Adrenal gland (tissue), 12 donors: ENCODE data around the gene KRT15. TPM values are rescaled to one million over a fixed set of nuclear protein-coding genes. Genes with fewer than 3 reads are reported as not detected.

ENCODE experiments used
- DNase-seq, 7 donors: peaks; one replicate each; pipeline ENCODE4 v3.0.0-alpha.2; 2019 to 2020
- H3K27ac ChIP-seq, 5 donors: fragments of 200-600 bp; sonication (generic) in 4 of 5; 1 replicate in 3 of 5; 2 replicates in 2 of 5; pipeline versions ENCODE4 v1.5.1 to v1.8.0; 2016 to 2020; ENCODE audit warnings: mild to moderate bottlenecking in 1 of 5
- H3K27me3 ChIP-seq: fragments of 200-600 bp; 2 replicates; pipeline ENCODE4 v1.8.0; 2021
- H3K36me3 ChIP-seq, 2 donors: fragments of 200-600 bp; replicated peaks in 1 of 2; 1 replicate in 1 of 2; 2 replicates in 1 of 2; pipeline versions ENCODE4 v1.5.1 to v1.8.0; 2018 to 2022
- H3K4me1 ChIP-seq, 2 donors: fragments of 200-600 bp; replicated peaks in 1 of 2; 1 replicate in 1 of 2; 2 replicates in 1 of 2; pipeline versions ENCODE4 v1.5.1 to v1.8.0; 2018 to 2021
- H3K4me3 ChIP-seq, 4 donors: fragments of 200-600 bp; sonication (generic) in 3 of 4; one replicate each; pipeline ENCODE4 v1.5.1; 2016 to 2018
- H3K9me3 ChIP-seq, 3 donors: fragments of 200-600 bp; sonication (generic) in 1 of 3; replicated peaks in 1 of 3; 1 replicate in 2 of 3; 2 replicates in 1 of 3; pipeline versions ENCODE4 v1.5.1 to v1.8.0; 2016 to 2021
- POLR2A ChIP-seq, 2 donors: fragments of 450-650 bp; IDR thresholded peaks; one replicate each; pipeline ENCODE4 v1.6.1; 2017; ENCODE audit warnings: antibody characterized with exemption in 2 of 2, mild to moderate bottlenecking in 2 of 2, moderate library complexity in 1 of 2
- WGBS, 4 donors: extraction: QIAGEN DNeasy Blood & Tissue Kit in 2 of 4; methylation state at CpG; one replicate each; pipeline versions ENCODE4 v1.1.5 to v1.1.7; 2013 to 2017; 5-methylcytosine and 5-hydroxymethylcytosine counted together
- intact Hi-C, 2 donors: fragments of 100-400 bp; cut with DNase I; formaldehyde crosslinking; loops; one replicate each; pipeline versions ENCODE4 v1.14.1 to v1.15.0; 2022 to 2023
- polyA plus RNA-seq, 3 donors: library from polyadenylated mRNA; stranded (reverse); fragments of 200-250 nt in 2 of 3; fragments of 350-450 nt in 1 of 3; fragmentation: Illumina TruSeq in 1 of 3; extraction: RNeasy Lipid Tissue Mini Kit (QIAGEN cat#74804) in 1 of 3; gene quantifications; one replicate each; pipeline ENCODE4 v1.2.3, GENCODE V29; 2013 to 2014
- total RNA-seq, 9 donors: library from RNA; depleted of rRNA in 4 of 9; stranded (reverse); fragments of >200 nt in 4 of 9; fragments of 120-200 nt in 1 of 9; fragmentation: NEBNext Ultra II Directional in 1 of 9; extraction: Animal tissue kit (Norgen Biotek cat#: 25700) in 1 of 9; gene quantifications; one replicate each; pipeline versions ENCODE4 v1.1.0 to v1.2.4, GENCODE V29; 2013 to 2023
- TF ChIP-seq, protein P1 (sequence below), 6 experiments: fragments of 450-650 bp in 4 of 6; fragments of 200-600 bp in 2 of 6; sonication (generic) in 1 of 6; IDR thresholded peaks; 1 replicate in 5 of 6; 2 replicates in 1 of 6; pipeline versions ENCODE4 v1.5.1 to v1.8.0; 2016 to 2021; ENCODE audit warnings: antibody characterized with exemption in 6 of 6, mild to moderate bottlenecking in 2 of 6, moderate library complexity in 1 of 6
- donor health status: healthy with polysubstance abuse.
- donor health status: Bipolar disorder and iron deficiency.
- donor health status: DM: yes; HTN: yes; CAD: no.
- donor health status: DM: no; HTN: no; CAD: no.
- donor health status: DM: no; HTN: no; CAD: no.
- donor health status: DM: yes; HTN: yes; CAD: no.

Gene KRT15
- total and polyA plus RNA-seq, 12 donors: 0.18 to 0.88 (median 0.44) TPM; not detected in 8

DNA sequence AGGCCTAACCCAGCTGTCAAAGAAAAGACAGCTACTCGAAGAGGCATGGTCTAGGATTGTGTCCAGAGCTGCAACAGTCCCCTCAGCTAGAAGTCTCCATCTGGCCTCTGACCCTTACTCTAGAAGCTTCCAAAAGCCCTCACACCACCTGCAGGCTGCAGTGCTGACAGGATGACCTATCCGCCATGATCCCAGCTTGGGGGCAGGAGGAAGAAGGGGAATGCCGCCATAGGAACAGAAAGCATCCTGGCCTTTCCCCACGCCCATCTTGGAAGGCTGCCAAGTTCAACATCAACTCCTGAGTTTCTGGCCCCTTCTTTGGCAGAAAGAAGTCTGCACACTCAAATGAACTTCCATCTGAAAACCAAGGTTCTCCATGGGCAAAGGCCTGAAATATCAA is 25.9 kb downstream of the KRT15 start:
- intact Hi-C loops: no loop called here
- TF ChIP-seq, protein P1, sequence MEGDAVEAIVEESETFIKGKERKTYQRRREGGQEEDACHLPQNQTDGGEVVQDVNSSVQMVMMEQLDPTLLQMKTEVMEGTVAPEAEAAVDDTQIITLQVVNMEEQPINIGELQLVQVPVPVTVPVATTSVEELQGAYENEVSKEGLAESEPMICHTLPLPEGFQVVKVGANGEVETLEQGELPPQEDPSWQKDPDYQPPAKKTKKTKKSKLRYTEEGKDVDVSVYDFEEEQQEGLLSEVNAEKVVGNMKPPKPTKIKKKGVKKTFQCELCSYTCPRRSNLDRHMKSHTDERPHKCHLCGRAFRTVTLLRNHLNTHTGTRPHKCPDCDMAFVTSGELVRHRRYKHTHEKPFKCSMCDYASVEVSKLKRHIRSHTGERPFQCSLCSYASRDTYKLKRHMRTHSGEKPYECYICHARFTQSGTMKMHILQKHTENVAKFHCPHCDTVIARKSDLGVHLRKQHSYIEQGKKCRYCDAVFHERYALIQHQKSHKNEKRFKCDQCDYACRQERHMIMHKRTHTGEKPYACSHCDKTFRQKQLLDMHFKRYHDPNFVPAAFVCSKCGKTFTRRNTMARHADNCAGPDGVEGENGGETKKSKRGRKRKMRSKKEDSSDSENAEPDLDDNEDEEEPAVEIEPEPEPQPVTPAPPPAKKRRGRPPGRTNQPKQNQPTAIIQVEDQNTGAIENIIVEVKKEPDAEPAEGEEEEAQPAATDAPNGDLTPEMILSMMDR (IDR thresholded peaks at IDR 0.05): no peak
- no peak for TF ChIP-seq POLR2A (IDR thresholded peaks at IDR 0.05)
- H3K36me3 ChIP-seq: no peaks in the 10 kb centered on the region
- H3K27me3 ChIP-seq: no peaks in the 10 kb centered on the region
- H3K9me3 ChIP-seq: no peaks in the 10 kb centered on the region
- WGBS, 4 donors: 12 to 36% (median 28%) methylated on average over 3 to 4 of the region's 4 CpGs
- no peak overlapping the region for H3K4me3 ChIP-seq
- H3K27ac ChIP-seq: peak overlapping the region in 2 of 5 donors; percentile 65 to 70
- peak in 4 of 7 donors; percentile 29 to 39 (median 34) for DNase-seq
- peaks cover 0 to 6% of the 10 kb centered on the region in 2 donors for H3K4me1 ChIP-seq

DNA sequence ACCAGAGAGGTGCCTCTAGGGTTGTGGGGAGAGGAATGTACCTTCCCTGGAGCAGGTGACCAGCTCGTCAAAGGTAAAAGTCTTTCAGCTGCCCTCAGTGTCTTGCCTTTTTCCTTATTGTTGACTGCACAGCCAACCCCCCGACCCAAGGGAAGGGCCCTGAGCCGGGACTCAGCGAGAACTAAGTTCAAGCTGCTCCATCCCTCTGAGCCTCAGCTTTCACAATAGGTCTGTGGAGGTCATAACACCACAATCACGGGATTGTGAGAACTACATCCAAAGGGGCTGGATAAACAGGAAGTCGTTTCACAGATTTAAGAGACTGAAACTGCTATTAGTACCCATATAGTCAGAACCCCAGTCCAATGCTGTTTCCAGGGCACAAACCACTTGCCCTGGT is 26.3 kb downstream of the KRT15 start:
- H3K27ac ChIP-seq: peak overlapping the region in 2 of 5 donors; percentile 65 to 70
- WGBS, 4 donors: 16 to 71% (median 44%) methylated on average over 3 to 6 of the region's 6 CpGs
- H3K9me3 ChIP-seq: no peaks in the 10 kb centered on the region
- no peaks in the 10 kb centered on the region for H3K27me3 ChIP-seq
- H3K4me1 ChIP-seq: peaks cover 0 to 6% of the 10 kb centered on the region in 2 donors
- no peak overlapping the region for H3K4me3 ChIP-seq
- intact Hi-C loops: no loop called here
- H3K36me3 ChIP-seq: no peaks in the 10 kb centered on the region
- TF ChIP-seq POLR2A (IDR thresholded peaks at IDR 0.05): no peak
- TF ChIP-seq, protein P1 (IDR thresholded peaks at IDR 0.05): no peak
- DNase-seq: peak in 4 of 7 donors; percentile 31 to 45 (median 42)

DNA sequence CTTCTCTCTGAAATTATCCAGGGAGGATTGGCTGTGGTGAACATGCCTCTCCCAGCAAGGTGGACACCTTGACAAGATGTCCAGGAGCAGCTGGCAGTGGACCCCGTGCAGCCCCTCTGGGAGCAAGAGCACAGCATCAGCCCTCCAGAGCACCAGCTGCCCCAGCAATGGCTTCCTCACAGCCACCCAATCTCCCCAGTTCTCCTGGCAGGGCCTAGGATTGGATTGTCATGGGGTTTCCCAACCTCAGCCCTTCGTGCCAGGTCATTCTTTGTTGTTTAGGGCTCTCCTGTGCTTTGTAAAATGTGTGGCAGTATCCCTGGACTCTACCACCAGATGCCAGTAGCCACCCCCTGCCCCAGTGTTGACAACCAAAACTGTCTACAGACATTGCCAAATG is 27.2 kb downstream of the KRT15 start:
- DNase-seq: no peak
- no peak overlapping the region for H3K27ac ChIP-seq
- no peaks in the 10 kb centered on the region for H3K36me3 ChIP-seq
- no peak overlapping the region for H3K4me3 ChIP-seq
- peaks cover 0 to 6% of the 10 kb centered on the region in 2 donors for H3K4me1 ChIP-seq
- H3K9me3 ChIP-seq: no peaks in the 10 kb centered on the region
- intact Hi-C loops: no loop called here
- TF ChIP-seq, protein P1 (IDR thresholded peaks at IDR 0.05): no peak
- TF ChIP-seq POLR2A (IDR thresholded peaks at IDR 0.05): no peak
- 75 to 91% (median 89%) methylated on average over 1 to 2 of the region's 2 CpGs for WGBS, 4 donors
- no peaks in the 10 kb centered on the region for H3K27me3 ChIP-seq

DNA sequence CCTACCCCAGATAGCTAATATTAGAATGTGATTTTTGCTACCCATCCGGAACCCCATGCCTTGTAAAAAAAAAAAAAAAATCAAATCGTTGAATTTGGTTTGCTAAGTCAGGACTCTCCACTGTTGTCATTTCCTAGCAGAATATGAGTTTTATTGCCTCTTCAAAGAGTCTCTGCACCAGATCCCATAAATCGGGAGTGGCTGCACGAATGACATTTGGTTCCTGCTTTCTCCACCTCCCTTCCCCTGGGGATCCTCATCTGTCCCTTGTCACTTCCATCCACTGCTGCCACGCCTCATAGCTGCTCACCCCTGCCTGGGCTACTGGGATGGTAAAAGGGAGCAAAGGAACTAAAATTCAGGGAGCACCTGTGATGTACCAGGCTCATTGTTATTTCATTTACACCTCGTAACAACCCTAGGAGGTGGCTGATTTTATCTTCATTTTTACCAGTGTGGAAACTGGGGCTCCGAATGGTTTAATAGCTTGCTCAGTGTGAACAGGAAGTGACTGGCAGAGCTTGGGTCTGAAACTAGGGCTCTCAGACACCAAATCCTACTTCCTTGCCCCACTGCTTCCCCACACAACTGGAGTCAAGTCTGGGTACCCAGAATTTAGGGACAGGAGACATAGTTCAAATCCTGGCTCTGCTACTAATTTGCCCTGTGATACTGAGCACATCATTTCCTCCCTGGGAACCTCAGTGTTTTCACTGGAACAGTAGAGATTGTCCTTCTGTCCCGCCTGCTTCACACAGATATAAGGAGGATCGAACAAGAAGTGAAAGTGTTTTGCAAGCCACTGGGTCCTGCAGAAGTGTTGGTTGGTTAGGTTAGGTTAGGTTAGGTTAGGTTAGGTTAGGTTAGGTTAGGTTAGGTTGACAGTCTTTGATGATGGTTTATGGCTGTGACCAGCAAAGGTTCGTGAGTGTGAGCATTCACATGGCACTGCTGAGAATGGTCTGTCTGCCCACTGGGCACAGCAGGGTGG is 28.4 kb downstream of the KRT15 start:
- Histone ChIP-seq H3K9me3 (no peaks in the 10 kb centered on the region), H3K36me3 (no peaks in the 10 kb centered on the region), H3K27ac (peak overlapping the region in 1 of 5 donors; percentile 22), H3K4me3 (no peak overlapping the region), H3K4me1 (peaks cover 0 to 6% of the 10 kb centered on the region in 2 donors), H3K27me3 (no peaks in the 10 kb centered on the region)
- no peak for DNase-seq
- intact Hi-C loops: no loop called here
- TF ChIP-seq, protein P1 (IDR thresholded peaks at IDR 0.05): no peak
- no peak for TF ChIP-seq POLR2A (IDR thresholded peaks at IDR 0.05)
- 65 to 74% (median 71%) methylated on average over 10 of the region's 10 CpGs for WGBS, 4 donors
